ENCODE data around the gene ZMYM4. TPM values are rescaled to one million over a fixed set of nuclear protein-coding genes. Genes with fewer than 3 reads are reported as not detected.

The ZMYM4 gene
- total and polyA plus RNA-seq, 8 donors, result 8.8 to 104 (median 23.7) TPM

DNA sequence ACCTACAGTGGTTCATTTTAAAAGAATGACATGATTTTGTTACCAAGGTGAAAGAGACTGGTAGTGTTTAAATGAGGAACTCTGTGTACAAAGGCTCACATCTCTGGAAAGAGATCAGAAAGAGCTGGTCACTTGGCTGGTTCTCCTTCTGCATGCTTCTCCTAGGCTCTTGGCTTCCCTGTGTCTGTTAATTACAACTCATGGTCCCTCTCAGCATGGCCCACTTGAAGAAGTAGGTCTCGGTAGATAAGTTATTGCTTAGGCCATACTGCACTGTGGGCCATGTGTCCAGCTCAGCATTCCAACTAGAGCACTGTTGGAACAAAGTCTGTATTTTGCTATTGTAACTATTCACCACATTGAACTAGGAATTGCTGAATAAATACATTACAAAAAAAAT lies 197.6 kb downstream of the ZMYM4 start:
- TF ChIP-seq, protein P1, sequence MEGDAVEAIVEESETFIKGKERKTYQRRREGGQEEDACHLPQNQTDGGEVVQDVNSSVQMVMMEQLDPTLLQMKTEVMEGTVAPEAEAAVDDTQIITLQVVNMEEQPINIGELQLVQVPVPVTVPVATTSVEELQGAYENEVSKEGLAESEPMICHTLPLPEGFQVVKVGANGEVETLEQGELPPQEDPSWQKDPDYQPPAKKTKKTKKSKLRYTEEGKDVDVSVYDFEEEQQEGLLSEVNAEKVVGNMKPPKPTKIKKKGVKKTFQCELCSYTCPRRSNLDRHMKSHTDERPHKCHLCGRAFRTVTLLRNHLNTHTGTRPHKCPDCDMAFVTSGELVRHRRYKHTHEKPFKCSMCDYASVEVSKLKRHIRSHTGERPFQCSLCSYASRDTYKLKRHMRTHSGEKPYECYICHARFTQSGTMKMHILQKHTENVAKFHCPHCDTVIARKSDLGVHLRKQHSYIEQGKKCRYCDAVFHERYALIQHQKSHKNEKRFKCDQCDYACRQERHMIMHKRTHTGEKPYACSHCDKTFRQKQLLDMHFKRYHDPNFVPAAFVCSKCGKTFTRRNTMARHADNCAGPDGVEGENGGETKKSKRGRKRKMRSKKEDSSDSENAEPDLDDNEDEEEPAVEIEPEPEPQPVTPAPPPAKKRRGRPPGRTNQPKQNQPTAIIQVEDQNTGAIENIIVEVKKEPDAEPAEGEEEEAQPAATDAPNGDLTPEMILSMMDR (IDR thresholded peaks at IDR 0.05), result no peak
- TF ChIP-seq POLR2A (IDR thresholded peaks at IDR 0.05), result no peak
- TF ChIP-seq EP300 (IDR thresholded peaks at IDR 0.05), result no peak
- TF ChIP-seq POLR2AphosphoS5 (IDR thresholded peaks at IDR 0.05), result no peak
- H3K27ac ChIP-seq, result no peak overlapping the region
- no peaks in the 10 kb centered on the region for H3K4me1 ChIP-seq
- no peaks in the 10 kb centered on the region for H3K27me3 ChIP-seq
- DNase-seq, result no peak
- H3K4me3 ChIP-seq, result no peak overlapping the region
- H3K36me3 ChIP-seq, result peaks cover 35 to 91% (median 83%) of the 10 kb centered on the region in 4 donors
- intact Hi-C loops (cut with DNase I; ENCODE audit: low total_unique reads), result no loop called here
- H3K9me3 ChIP-seq, result peaks cover 0 to 9% (median 0%) of the 10 kb centered on the region in 4 donors
- WGBS, 5 donors, result 83 to 100% (median 100%) methylated on average over 1 of the region's 1 CpG

DNA sequence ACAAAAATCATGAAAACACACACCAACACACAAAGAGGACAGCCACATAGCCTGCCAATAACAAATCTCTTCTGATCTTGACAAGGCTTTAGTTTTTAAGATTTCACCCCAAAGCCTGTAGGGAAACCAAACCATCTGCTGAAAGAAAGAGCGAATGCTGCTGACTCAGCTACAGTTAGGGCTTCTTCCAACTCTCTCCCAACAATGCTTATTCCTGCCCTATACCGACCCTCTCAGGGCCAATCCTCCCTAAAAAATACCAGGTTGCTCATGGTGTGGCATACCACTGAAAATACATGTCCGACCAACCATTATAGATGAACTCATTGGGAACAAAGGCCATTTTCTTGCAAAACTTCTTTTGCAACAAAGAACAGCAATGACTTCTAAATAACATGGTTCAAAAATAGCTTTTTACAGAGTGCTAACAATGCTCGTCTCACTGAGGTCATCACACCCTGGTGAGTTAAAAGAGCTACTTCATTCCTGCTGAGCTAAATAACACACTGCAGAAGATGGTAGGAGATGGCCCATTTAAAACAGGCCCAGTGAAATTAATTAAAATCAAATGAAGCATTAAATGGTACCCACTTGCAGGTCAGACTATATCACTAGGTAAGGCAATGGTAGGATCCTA lies 202.6 kb downstream of the ZMYM4 start:
- H3K36me3 ChIP-seq, result peaks cover 6 to 86% (median 74%) of the 10 kb centered on the region in 4 donors
- WGBS, 5 donors, result 91 to 97% (median 92%) methylated on average over 4 of the region's 4 CpGs

More for the DNA sequence above, 202.6 kb downstream of the ZMYM4 start:
- no peaks in the 10 kb centered on the region for H3K4me1 ChIP-seq
- H3K27ac ChIP-seq, result no peak overlapping the region
- TF ChIP-seq, protein P1 (IDR thresholded peaks at IDR 0.05), result no peak
- no peak for TF ChIP-seq EP300 (IDR thresholded peaks at IDR 0.05)
- TF ChIP-seq POLR2A (IDR thresholded peaks at IDR 0.05), result no peak
- no peak for TF ChIP-seq POLR2AphosphoS5 (IDR thresholded peaks at IDR 0.05)
- intact Hi-C loops (cut with DNase I; ENCODE audit: low total_unique reads), result no loop called here
- no peak for DNase-seq
- no peaks in the 10 kb centered on the region for H3K27me3 ChIP-seq
- no peaks in the 10 kb centered on the region for H3K9me3 ChIP-seq
- no peak overlapping the region for H3K4me3 ChIP-seq

Small RNA genes within 50 kb of the gene (small RNA-seq; reads per million reads assigned to genes)
- 0 reads per million in 4 donors for gene RF00091

Other genes with a start within 250 kb of the ZMYM4 start
- 10 to 100 TPM in 4 of 5 donors, 1 to 10 TPM in 1; 6.1 to 47.5 (median 35.8) TPM for gene ZMYM6, start 236.8 kb upstream of the ZMYM4 start, total RNA-seq
- 1 to 10 TPM; 4.9 to 8.2 (median 6.1) TPM for gene ZMYM6, start 236.8 kb upstream of the ZMYM4 start, polyA plus RNA-seq
- 10 to 100 TPM in 3 of 5 donors, 1 to 10 TPM in 1, under 1 TPM in 1; 0.58 to 65.6 (median 21.8) TPM for gene ZMYM1, start 189.3 kb upstream of the ZMYM4 start, total RNA-seq
- 1 to 10 TPM; 1.7 to 3.0 (median 2.1) TPM for gene ZMYM1, start 189.3 kb upstream of the ZMYM4 start, polyA plus RNA-seq
- gene SFPQ, start 75.6 kb upstream of the ZMYM4 start, total RNA-seq, result 100 to 1,000 TPM; 201 to 523 (median 223) TPM
- 100 to 1,000 TPM in 2 of 3 donors, 10 to 100 TPM in 1; 86.8 to 174 (median 158) TPM for gene SFPQ, start 75.6 kb upstream of the ZMYM4 start, polyA plus RNA-seq

Data from stomach (tissue), 9 donors.